NCI-H2227 treated with DMSO at 0.1 percent for 48 hours (cell line): ENCODE results near the gene C10orf67.

ENCODE experiments used
- DNase-seq: peaks from one replicate; lab custom pipeline; 2025; lab: John Stamatoyannopoulos, UW

Gene C10orf67

GRCh38 chr10:23158370-23158769, 186.2 kb downstream of the C10orf67 start:
- peak; percentile 14 for DNase-seq

GRCh38 chr10:23157691-23158369, 186.8 kb downstream of the C10orf67 start:
- DNase-seq: no peak

- no peak for DNase-seq
These were observed 187.3 kb downstream of the C10orf67 start for GRCh38 chr10:23157239-23157681.

- no peak for DNase-seq
These were observed 188.0 kb downstream of the C10orf67 start for GRCh38 chr10:23156447-23157150.

GRCh38 chr10:23155169-23155568, 189.4 kb downstream of the C10orf67 start:
- DNase-seq: no peak
